ENCODE results near the gene DDX10. TPM values are rescaled to one million over a fixed set of nuclear protein-coding genes. Genes with fewer than 3 reads are reported as not detected.

DDX10 gene
- total RNA-seq, 4 donors from 2014 or later = 8.8 to 27.7 (median 14.6) TPM

DNA sequence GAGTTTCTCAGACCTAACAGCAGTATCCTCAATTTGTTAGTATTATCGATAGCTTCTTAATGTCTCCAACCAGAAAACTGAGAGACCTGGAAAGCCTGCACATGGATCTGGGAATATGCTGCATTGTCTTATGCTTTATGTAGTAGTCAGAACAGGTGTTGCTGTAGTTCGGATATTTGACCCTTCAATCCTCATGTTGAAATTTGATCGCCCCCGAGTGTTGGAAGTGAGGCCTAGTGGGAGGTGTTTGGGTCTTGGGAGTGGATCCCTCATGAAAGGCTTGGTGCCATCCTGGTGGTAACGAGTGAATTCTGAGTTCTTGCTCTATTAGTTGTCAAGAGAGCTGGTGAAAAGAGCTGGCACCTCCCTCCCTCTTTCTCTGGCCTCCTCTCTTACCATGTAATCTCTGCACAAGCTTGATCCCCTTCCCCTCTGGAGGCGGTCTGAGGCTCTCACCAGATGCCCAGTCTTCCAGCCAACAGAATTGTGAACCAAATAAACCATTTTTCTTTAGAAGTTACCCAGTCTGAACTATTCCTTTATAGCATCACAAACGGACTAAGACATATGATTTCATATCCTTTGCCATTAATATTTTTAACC, 227.1 kb downstream of the DDX10 start:
- TF ChIP-seq, protein P1, sequence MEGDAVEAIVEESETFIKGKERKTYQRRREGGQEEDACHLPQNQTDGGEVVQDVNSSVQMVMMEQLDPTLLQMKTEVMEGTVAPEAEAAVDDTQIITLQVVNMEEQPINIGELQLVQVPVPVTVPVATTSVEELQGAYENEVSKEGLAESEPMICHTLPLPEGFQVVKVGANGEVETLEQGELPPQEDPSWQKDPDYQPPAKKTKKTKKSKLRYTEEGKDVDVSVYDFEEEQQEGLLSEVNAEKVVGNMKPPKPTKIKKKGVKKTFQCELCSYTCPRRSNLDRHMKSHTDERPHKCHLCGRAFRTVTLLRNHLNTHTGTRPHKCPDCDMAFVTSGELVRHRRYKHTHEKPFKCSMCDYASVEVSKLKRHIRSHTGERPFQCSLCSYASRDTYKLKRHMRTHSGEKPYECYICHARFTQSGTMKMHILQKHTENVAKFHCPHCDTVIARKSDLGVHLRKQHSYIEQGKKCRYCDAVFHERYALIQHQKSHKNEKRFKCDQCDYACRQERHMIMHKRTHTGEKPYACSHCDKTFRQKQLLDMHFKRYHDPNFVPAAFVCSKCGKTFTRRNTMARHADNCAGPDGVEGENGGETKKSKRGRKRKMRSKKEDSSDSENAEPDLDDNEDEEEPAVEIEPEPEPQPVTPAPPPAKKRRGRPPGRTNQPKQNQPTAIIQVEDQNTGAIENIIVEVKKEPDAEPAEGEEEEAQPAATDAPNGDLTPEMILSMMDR (IDR thresholded peaks at IDR 0.05; ENCODE audit: low read depth) = no peak

DNA sequence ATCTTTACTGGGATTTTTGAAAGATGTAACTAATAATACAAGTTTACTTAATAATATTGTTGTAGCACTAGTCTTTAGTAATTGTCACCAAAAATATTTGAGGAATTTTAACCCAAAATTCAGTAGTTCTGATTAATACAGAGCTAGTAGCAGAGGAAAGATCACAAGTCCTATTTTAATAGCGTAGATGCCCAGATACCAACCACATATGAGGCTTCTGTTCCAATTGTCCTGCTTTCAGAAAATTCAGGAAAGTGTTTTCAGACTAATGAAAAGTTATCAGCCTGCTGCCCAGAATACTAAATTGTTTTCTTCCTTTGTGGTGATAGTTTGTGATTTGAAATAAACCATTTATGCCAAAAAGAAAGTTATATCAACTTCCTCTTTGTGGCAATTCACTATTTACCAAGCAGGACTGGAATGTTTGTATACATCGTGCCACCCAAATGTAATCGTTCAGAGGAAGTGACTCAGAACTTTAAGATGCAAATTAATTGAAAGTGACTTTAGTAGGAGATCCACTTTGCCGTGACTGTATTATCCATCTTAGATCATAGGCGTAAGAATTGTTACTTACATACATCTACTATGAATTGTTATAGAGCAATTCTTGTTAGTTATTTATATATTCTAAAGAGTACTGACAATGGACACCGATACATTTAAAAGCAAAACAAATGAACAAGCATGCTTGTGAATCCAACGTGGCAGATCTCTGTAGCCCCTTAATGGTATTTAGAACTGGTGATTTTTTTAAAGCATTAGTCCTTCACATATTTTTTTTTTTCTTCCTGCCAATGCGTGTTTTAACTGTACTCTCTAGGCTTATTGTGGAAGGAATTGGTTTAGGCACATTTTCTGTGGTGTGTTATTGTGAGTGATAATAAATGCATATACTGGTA, 231.0 kb downstream of the DDX10 start:
- TF ChIP-seq, protein P1 (IDR thresholded peaks at IDR 0.05; ENCODE audit: low read depth) = no peak

DNA sequence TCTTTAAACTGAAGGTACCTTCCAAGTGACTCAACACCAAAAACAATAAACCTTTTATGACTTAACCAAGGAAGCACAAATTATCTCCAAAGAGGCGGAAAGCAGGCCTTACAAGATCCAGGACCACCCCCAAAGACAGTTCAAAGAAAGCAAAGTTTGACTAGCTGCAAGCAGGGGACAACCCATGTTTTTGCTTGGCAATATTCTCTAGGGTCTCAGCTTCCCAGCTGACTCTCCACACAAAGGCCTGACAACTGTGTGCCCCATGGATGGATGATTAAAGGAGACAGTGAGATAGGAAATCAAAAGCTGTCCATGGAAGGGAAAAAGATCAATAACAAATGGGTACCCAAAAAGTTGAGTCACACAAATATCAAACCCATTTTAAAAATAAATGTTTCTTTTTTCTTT, 232.2 kb downstream of the DDX10 start:
- TF ChIP-seq, protein P1 (IDR thresholded peaks at IDR 0.05; ENCODE audit: low read depth) = no peak

DNA sequence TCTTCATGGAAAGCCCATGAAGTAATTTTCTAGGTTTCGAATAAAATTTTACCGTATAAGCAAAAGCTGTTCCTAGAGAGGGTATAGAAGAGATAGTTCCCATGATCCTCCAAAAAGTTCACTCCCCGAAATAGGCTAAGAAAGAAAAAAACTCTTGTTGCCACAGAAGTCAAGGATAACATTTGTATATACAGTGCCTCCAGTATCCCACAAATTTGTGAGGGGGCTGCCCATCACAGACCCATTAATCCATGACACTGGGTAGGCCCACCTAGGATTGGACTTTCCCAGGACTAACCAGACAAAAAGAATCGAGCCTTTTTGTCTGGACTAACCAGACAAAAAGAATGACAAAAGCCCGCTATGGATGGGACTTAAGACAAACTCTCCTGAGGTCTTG, 233.0 kb downstream of the DDX10 start:
- TF ChIP-seq, protein P1 (IDR thresholded peaks at IDR 0.05; ENCODE audit: low read depth) = no peak

DNA sequence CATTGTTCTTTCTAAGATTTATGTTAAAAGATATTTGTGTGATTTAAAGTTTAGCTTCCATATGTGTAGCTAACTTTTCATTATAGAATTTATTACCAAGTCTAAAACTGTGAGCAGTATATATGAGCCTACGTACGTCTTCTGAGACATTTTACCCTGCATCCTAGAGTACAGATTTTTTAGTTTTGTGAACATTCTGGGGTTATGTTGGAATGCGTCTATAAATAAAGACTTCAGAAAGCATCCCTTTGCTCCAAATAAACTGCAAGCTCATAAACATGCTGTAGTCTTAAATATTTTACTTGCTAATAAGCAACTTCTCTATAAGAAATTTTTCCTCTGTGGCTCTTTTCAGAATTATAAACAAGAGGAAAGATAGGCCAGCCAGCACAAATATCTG, 236.5 kb downstream of the DDX10 start:
- TF ChIP-seq, protein P1 (IDR thresholded peaks at IDR 0.05; ENCODE audit: low read depth) = no peak

DNA sequence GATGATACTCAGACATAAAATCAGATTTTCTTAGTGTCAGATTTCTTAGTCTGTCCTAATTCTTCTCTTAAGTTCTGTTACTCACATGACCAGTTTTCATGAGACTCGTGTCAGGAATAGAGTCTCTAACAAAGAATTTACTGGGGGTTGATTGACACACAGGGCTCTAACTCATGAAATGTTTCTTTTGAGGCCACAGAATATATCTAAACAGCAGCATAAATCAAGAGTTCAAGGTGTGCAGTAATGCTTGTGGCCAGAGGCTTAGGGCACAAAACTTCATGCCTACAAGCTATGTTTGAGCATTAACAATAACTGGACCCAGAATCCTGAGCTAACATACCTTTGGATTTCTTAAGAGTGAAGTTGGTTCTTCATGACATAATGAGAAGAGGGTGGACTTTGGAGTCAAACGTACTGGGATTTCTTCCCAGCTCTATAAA, 237.2 kb downstream of the DDX10 start:
- TF ChIP-seq, protein P1 (IDR thresholded peaks at IDR 0.05; ENCODE audit: low read depth) = no peak

DNA sequence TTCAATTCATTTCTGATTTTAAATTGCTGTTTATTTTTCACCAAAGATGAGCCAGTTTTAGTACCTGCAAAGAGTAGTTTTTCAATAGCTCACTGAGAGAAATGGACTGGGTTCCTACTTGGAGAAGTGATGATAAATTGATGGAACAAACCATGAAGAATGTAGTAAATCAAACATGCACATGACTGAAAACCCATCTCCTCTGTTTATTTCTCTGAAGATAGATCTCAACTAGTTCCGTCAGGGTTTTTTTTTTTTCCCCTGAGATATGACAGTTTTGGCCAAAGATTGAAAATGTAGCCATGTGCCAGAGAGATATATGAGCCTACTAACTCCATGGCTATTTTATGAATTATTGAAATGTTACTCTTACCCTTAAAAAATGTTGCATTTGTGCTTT, 239.6 kb downstream of the DDX10 start:
- TF ChIP-seq, protein P1 (IDR thresholded peaks at IDR 0.05; ENCODE audit: low read depth) = no peak
